NCI-H460 (cell line): ENCODE results near the gene CNOT8. TPM values are rescaled to one million over a fixed set of nuclear protein-coding genes. Genes with fewer than 3 reads are reported as not detected.
"Not testable (repeated sequence)": the region's sequence is repeated elsewhere in the genome, so short reads cannot be mapped to it uniquely, and the experiment has no call there.

Experiments used
- DNase-seq: peaks from one replicate; pipeline ENCODE4 v3.0.0-alpha.2; 2016; ENCODE audit warnings: low read depth; ENCODE audit errors: extremely low read depth
- total RNA-seq: library from RNA; depleted of rRNA; stranded (reverse); fragments of >200 nt; shearing (Covaris generic); gene quantifications from 2 replicates; pipeline ENCODE4 v1.2.3, GENCODE V29; 2014

CNOT8 gene
- total RNA-seq, 1 experiment from 2014 or later = 81.2 TPM

GRCh38 chr5:154832804-154833203, 25.6 kb upstream of the CNOT8 start:
- not testable (repeated sequence) for DNase-seq

GRCh38 chr5:154834053-154834452, 24.4 kb upstream of the CNOT8 start:
- DNase-seq = no peak

GRCh38 chr5:154835701-154836052, 22.8 kb upstream of the CNOT8 start:
- not testable (repeated sequence) for DNase-seq

- DNase-seq = no peak
Observed at GRCh38 chr5:154836225-154836624, 22.2 kb upstream of the CNOT8 start.

- DNase-seq = no peak
Observed at GRCh38 chr5:154837009-154837901, 21.2 kb upstream of the CNOT8 start.

GRCh38 chr5:154840435-154841272, 17.8 kb upstream of the CNOT8 start:
- no peak for DNase-seq

GRCh38 chr5:154841273-154841661, 17.2 kb upstream of the CNOT8 start:
- DNase-seq = no peak

GRCh38 chr5:154842689-154843530, 15.5 kb upstream of the CNOT8 start:
- no peak for DNase-seq

- DNase-seq = no peak
Observed at GRCh38 chr5:154844809-154845208, 13.6 kb upstream of the CNOT8 start.

- DNase-seq = no peak
Observed at GRCh38 chr5:154849264-154849785, 9.1 kb upstream of the CNOT8 start.

GRCh38 chr5:154849791-154850201, 8.6 kb upstream of the CNOT8 start:
- DNase-seq = no peak

- DNase-seq = no peak
Observed at GRCh38 chr5:154850255-154851062, 8.0 kb upstream of the CNOT8 start, which contains the start of gene FAXDC2. FAXDC2 (minus strand) TSS chr5:154850603; CDS start chr5:154838178, 12,425 bp downstream.

GRCh38 chr5:154851351-154851750, 7.1 kb upstream of the CNOT8 start:
- DNase-seq = no peak

GRCh38 chr5:154857530-154858296, 714 bp upstream of the CNOT8 start:
- peak; percentile 96 for DNase-seq

- DNase-seq = no peak
Observed at GRCh38 chr5:154858972-154859871, 795 bp downstream of the CNOT8 start.

- no peak for DNase-seq
Observed at GRCh38 chr5:154860123-154860522, 1.7 kb downstream of the CNOT8 start.

- DNase-seq = no peak
Observed at GRCh38 chr5:154860765-154861164, 2.3 kb downstream of the CNOT8 start.

- DNase-seq = no peak
Observed at GRCh38 chr5:154861946-154862345, 3.5 kb downstream of the CNOT8 start.
